Right lobe of liver (tissue), 6 donors: ENCODE measurements around the gene NDUFA11. TPM values are rescaled to one million over a fixed set of nuclear protein-coding genes. Genes with fewer than 3 reads are reported as not detected.
"Not testable (repeated sequence)": the region's sequence is repeated elsewhere in the genome, so short reads cannot be mapped to it uniquely, and the experiment has no call there.

Experiments
- ATAC-seq, 4 donors: fragments of 200-7000 bp; cut with Tn5 transposase; one replicate each; pipeline ENCODE4 v1.9.1; 2020; ENCODE audit warnings: mild to moderate bottlenecking in 4 of 4, moderate library complexity in 4 of 4
- DNase-seq, 3 donors: peaks; one replicate each; pipeline ENCODE4 v3.0.0-alpha.2; 2020
- H3K27ac ChIP-seq, 3 donors: fragments of 200-600 bp; one replicate each; pipeline ENCODE4 v1.8.0; 2022
- H3K27me3 ChIP-seq, 2 donors: fragments of 200-600 bp; one replicate each; pipeline ENCODE4 v1.8.0; 2022
- H3K36me3 ChIP-seq, 4 donors: fragments of 200-600 bp; sonication (generic) in 1 of 4; one replicate each; pipeline versions ENCODE4 v1.5.1 to v1.8.0; 2017 to 2022; ENCODE audit warnings: control low read depth in 1 of 4
- H3K4me1 ChIP-seq, 4 donors: fragments of 200-600 bp; sonication (generic) in 1 of 4; one replicate each; pipeline versions ENCODE4 v1.5.1 to v1.8.0; 2017 to 2022; ENCODE audit warnings: control low read depth in 1 of 4
- H3K4me3 ChIP-seq, 3 donors: fragments of 200-600 bp; one replicate each; pipeline ENCODE4 v1.8.0; 2022
- H3K9me3 ChIP-seq, 4 donors: fragments of 200-600 bp; sonication (generic) in 1 of 4; one replicate each; pipeline versions ENCODE4 v1.5.1 to v1.8.0; 2017 to 2022; ENCODE audit warnings: control low read depth in 1 of 4
- POLR2A ChIP-seq: fragments of 450-650 bp; IDR thresholded peaks from one replicate; pipeline ENCODE4 v1.6.1; 2017; ENCODE audit warnings: antibody characterized with exemption, mild to moderate bottlenecking
- WGBS: methylation state at CpG from one replicate; pipeline ENCODE4 v1.1.6; 2018; ENCODE audit warnings: low coverage, low lambda C conversion rate; ENCODE audit not compliant: insufficient coverage; ENCODE audit errors: missing lambda C conversion rate; 5-methylcytosine and 5-hydroxymethylcytosine counted together
- intact Hi-C, 2 donors: fragments of 100-400 bp; cut with DNase I; formaldehyde crosslinking; loops; one replicate each; pipeline versions ENCODE4 v1.11.2 to v1.14.1; 2022
- total RNA-seq, 6 experiments: library from RNA; depleted of rRNA in 2 of 6; stranded (reverse); fragments of >200 nt in 2 of 6; fragmentation: NEBNext Ultra II Directional in 3 of 6; extraction: Animal tissue kit (Norgen Biotek cat#: 25700) in 3 of 6; gene quantifications; one replicate each; pipeline versions ENCODE4 v1.1.0 to v1.2.4, GENCODE V29; 2016 to 2023
- TF ChIP-seq, protein P1 (sequence below), 4 donors: fragments of 200-600 bp in 3 of 4; fragments of 450-650 bp in 1 of 4; IDR thresholded peaks; one replicate each; pipeline versions ENCODE4 v1.5.1 to v1.8.0; 2016 to 2022; ENCODE audit warnings: antibody characterized with exemption in 4 of 4, mild to moderate bottlenecking in 2 of 4
- donor health status: DM: no; HTN: yes; CAD: no.
- donor health status: DM: no; HTN: no; CAD: no.
- donor health status: DM: no; HTN: no; CAD: no.
- donor health status: DM: no; HTN: yes; CAD: no.
- donor health status: DM: no; HTN: yes; CAD: no.

Gene NDUFA11
- total RNA-seq, 6 experiments from 2014 or later = 108 to 161 (median 157) TPM

DNA sequence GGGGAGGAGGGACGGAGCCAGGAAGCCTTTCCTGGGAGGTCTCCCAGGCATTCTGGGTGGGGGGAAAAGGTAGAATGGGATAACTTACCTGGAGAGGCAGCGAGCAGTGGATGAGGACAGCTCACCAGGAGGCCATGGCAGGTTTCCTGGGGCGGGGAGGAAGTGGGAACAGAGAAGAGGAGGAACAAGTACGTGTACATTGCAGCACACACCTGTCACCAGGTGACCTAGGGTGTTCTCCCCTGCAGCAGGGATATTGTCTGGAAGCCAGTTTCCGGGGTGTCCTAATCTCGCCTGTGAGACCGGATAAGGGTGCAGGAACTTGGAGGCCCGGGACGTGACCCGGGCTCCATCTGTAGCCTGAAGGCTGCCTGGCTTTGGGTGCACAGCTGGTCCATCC is 52.3 kb downstream of the NDUFA11 start, which contains the start of gene FUT3:
TSS of gene FUT3 (minus strand) at position 148 of the 400 bp plus-strand sequence.
- TF ChIP-seq, protein P1, sequence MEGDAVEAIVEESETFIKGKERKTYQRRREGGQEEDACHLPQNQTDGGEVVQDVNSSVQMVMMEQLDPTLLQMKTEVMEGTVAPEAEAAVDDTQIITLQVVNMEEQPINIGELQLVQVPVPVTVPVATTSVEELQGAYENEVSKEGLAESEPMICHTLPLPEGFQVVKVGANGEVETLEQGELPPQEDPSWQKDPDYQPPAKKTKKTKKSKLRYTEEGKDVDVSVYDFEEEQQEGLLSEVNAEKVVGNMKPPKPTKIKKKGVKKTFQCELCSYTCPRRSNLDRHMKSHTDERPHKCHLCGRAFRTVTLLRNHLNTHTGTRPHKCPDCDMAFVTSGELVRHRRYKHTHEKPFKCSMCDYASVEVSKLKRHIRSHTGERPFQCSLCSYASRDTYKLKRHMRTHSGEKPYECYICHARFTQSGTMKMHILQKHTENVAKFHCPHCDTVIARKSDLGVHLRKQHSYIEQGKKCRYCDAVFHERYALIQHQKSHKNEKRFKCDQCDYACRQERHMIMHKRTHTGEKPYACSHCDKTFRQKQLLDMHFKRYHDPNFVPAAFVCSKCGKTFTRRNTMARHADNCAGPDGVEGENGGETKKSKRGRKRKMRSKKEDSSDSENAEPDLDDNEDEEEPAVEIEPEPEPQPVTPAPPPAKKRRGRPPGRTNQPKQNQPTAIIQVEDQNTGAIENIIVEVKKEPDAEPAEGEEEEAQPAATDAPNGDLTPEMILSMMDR (IDR thresholded peaks at IDR 0.05) = no peak
- TF ChIP-seq POLR2A = no peak
- Histone ChIP-seq H3K4me3 (no peak within 1 kb of the TSS), H3K27ac (no peak within 1 kb of the TSS), H3K4me1 (peaks cover 0 to 5% (median 2%) of the 10 kb centered on the region in 4 donors), H3K27me3 (no peaks in the 10 kb centered on the region), H3K9me3 (no peaks in the 10 kb centered on the region), H3K36me3 (no peaks in the 10 kb centered on the region)
- intact Hi-C loops = no loop called here
- WGBS = 52% methylated on average over 3 of the region's 10 CpGs
- DNase-seq = no peak
- ATAC-seq = peak in 2 of 4 donors; percentile 48 to 56

DNA sequence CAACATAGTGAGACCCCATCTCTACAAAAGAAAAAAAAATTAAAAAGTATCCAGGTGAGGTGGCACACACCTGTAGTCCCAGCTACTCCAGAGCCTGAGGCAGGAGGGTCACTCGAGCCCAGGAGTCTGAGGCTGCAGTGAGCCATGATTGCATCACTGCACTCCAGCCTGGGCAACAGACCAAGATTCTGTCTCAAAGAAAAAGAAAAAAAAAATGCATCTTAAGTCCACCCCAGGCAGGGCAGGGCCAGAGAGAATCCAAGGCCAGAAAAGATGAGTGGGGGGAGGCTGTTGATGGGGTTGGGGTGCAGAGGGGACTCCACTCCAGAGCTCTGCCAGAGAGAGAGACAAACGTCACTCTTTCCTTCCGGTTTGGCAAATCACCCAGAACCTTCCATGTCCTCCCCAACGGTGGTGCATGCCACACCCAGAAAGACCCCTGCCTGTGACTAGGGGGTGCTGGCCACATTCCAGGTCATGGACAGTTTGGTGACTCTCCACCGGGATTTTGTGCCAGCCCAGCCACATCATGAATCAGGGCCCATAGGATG is 52.8 kb downstream of the NDUFA11 start:
- Histone ChIP-seq H3K4me1 (peaks cover 0 to 5% (median 2%) of the 10 kb centered on the region in 4 donors), H3K27me3 (no peaks in the 10 kb centered on the region), H3K9me3 (no peaks in the 10 kb centered on the region), H3K27ac (no peak overlapping the region), H3K36me3 (no peaks in the 10 kb centered on the region), H3K4me3 (no peak overlapping the region)
- peak; percentile 69 to 78 (median 74) for ATAC-seq
- peak in 1 of 3 donors; percentile 67 for DNase-seq
- intact Hi-C loops = no loop called here
- no peak for TF ChIP-seq POLR2A
- TF ChIP-seq, protein P1 (IDR thresholded peaks at IDR 0.05) = no peak
- WGBS = 10% methylated on average over 2 of the region's 5 CpGs

DNA sequence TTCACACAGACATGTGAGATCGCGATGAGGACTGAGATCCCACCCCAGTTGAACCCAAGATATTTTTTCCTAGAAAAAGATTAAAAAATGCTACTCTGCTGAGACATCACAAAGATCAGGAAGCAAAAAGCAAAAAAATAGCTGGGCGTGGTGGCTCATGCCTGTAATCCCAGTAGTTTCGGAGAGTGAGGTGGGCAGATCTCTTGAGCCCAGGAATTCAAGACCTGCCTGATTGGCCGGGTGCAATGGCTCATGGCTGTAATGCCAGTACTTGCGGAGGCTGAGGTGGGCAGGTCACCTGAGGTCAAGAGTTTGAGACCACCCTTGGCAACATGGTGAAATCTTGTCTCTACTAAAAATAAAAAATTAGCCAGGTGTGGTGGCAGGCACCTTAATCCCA is 53.4 kb downstream of the NDUFA11 start:
- no peaks in the 10 kb centered on the region for H3K9me3 ChIP-seq
- no peak for DNase-seq
- peaks cover 0 to 5% (median 2%) of the 10 kb centered on the region in 4 donors for H3K4me1 ChIP-seq
- no peak for TF ChIP-seq POLR2A
- TF ChIP-seq, protein P1 (IDR thresholded peaks at IDR 0.05) = no peak
- H3K27me3 ChIP-seq = no peaks in the 10 kb centered on the region
- no peak overlapping the region for H3K4me3 ChIP-seq
- no peaks in the 10 kb centered on the region for H3K36me3 ChIP-seq
- intact Hi-C loops = no loop called here
- no peak overlapping the region for H3K27ac ChIP-seq
- 67% methylated on average over 5 of the region's 6 CpGs for WGBS
- ATAC-seq = no peak

DNA sequence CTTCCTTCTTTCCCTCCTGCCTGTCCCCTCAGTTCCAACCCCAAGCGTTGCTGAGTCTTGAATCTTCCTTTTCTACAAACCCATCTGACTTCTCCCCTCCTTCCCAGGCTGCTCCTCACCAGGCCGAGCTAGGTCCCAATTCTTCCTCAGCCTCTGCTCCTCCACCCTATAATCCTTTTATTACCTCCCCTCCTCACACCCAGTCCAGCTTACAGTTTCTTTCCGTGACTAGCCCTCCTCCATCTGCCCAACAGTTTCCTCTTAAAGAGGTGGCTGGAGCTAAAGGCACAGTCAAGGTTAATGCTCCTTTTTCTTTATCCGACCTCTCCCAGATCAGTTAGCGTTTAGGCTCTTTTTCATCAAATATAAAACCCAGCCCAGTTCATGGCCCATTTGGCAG is 55.0 kb downstream of the NDUFA11 start:
- H3K4me3 ChIP-seq, H3K27ac ChIP-seq, H3K9me3 ChIP-seq, H3K27me3 ChIP-seq, intact Hi-C loops, H3K36me3 ChIP-seq, ATAC-seq, H3K4me1 ChIP-seq, DNase-seq: not testable (repeated sequence)
- WGBS = 86% methylated on average over 5 of the region's 5 CpGs

DNA sequence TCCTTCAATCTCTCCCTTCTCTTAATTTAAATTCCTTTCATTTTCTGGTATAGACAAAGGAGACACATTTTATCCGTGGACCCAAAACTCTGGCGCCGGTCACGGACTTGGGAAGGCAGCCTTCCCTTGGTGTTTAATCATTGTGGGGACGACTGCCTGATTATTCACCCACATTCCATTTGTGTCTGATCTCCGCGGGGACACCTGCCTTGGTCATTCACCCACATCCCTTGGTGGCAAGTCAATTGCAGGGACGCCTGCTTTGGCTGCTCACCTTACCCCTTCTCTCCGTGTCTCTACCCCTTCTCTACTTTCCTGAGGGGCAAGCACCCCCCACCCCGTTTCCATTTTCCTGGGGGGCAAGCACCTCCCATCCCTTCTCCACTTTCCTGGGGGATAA is 55.7 kb downstream of the NDUFA11 start:
- DNase-seq, H3K9me3 ChIP-seq, ATAC-seq, intact Hi-C loops, H3K27me3 ChIP-seq, H3K4me3 ChIP-seq, H3K36me3 ChIP-seq, H3K27ac ChIP-seq, H3K4me1 ChIP-seq: not testable (repeated sequence)
- 73% methylated on average over 9 of the region's 10 CpGs for WGBS

Other genes starting within 250 kb of the NDUFA11 start
- 10 to 100 TPM; 24.2 to 54.3 (median 33.7) TPM for gene MICOS13, start 223.3 kb downstream of the NDUFA11 start, total RNA-seq
- 10 to 100 TPM in 1 of 6 experiments, 1 to 10 TPM in 5; 1.6 to 10.3 (median 4.0) TPM for gene HSD11B1L, start 222.8 kb downstream of the NDUFA11 start, total RNA-seq
- 100 to 1,000 TPM; 232 to 283 (median 251) TPM for gene RPL36, start 213.5 kb downstream of the NDUFA11 start, total RNA-seq
- gene LONP1, start 183.6 kb downstream of the NDUFA11 start, total RNA-seq = 100 to 1,000 TPM in 2 of 6 experiments, 10 to 100 TPM in 4; 54.5 to 123 (median 66.8) TPM
- not detected for gene CATSPERD, start 183.2 kb downstream of the NDUFA11 start, total RNA-seq
- 1 to 10 TPM; 1.7 to 3.3 (median 2.1) TPM for gene PRR22, start 119.0 kb downstream of the NDUFA11 start, total RNA-seq
- 10 to 100 TPM; 14.7 to 28.6 (median 20.5) TPM for gene DUS3L, start 112.6 kb downstream of the NDUFA11 start, total RNA-seq
- gene NRTN, start 98.7 kb downstream of the NDUFA11 start, total RNA-seq = 10 to 100 TPM in 3 of 6 experiments, 1 to 10 TPM in 3; 4.7 to 11.6 (median 9.8) TPM
- 10 to 100 TPM in 2 of 6 experiments, 1 to 10 TPM in 4; 2.3 to 28.1 (median 9.7) TPM for gene FUT6, start 64.1 kb downstream of the NDUFA11 start, total RNA-seq
- 1 to 10 TPM in 1 of 6 experiments, under 1 TPM in 5; 0.19 to 1.4 (median 0.33) TPM for gene FUT3, start 52.3 kb downstream of the NDUFA11 start, total RNA-seq
- gene FUT5, start 33.2 kb downstream of the NDUFA11 start, total RNA-seq = under 1 TPM in 4 of 6 experiments, not detected in 2; 0.13 to 0.97 (median 0.39) TPM
- 1 to 10 TPM; 1.7 to 3.9 (median 2.8) TPM for gene VMAC, start 1.1 kb upstream of the NDUFA11 start, total RNA-seq
- gene CAPS, start 10.5 kb upstream of the NDUFA11 start, total RNA-seq = 1 to 10 TPM; 1.1 to 7.9 (median 5.0) TPM
- 10 to 100 TPM; 21.7 to 49.5 (median 24.5) TPM for gene RANBP3, start 74.3 kb upstream of the NDUFA11 start, total RNA-seq
- gene RFX2, start 206.7 kb upstream of the NDUFA11 start, total RNA-seq = 1 to 10 TPM; 1.6 to 2.9 (median 1.9) TPM
- gene ACSBG2, start 231.9 kb upstream of the NDUFA11 start, total RNA-seq = not detected